ENCODE measurements around the gene HSD17B11.
"Not testable (repeated sequence)": the region's sequence is repeated elsewhere in the genome, so short reads cannot be mapped to it uniquely, and the experiment has no call there.

The HSD17B11 gene

DNA sequence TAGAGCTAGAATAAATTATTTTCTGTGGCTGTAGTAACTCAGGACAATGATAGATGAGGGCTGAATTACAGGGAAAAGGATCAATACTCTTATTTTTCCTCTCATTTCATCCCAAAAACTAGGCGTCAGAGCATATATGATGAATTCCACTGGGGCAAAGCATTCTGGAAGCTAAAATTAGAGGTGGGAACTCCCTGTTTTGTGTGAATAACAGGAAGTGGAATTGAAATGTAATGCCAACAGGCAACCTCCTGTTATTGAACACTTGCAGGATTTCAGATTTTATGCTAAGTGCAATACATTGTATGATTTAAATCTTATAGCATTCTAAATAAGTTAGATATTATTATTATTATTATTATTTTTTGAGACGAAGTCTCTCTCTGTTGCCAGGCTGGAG, 20.9 kb downstream of the HSD17B11 start:
- no peak overlapping the region for H3K27ac ChIP-seq (ENCODE audit: low read depth, low read length)
- no peaks in the 10 kb centered on the region for H3K27me3 ChIP-seq (ENCODE audit: control insufficient read depth, insufficient read depth, low read length)
- H3K9ac ChIP-seq (ENCODE audit: low read length) = no peak overlapping the region
- H3K4me3 ChIP-seq (ENCODE audit: low read length) = no peak overlapping the region
- H3K36me3 ChIP-seq (ENCODE audit: control insufficient read depth, insufficient read depth, low read length) = peaks cover 7% of the 10 kb centered on the region
- no peaks in the 10 kb centered on the region for H3K4me1 ChIP-seq (ENCODE audit: control insufficient read depth, insufficient read depth, low read length)

DNA sequence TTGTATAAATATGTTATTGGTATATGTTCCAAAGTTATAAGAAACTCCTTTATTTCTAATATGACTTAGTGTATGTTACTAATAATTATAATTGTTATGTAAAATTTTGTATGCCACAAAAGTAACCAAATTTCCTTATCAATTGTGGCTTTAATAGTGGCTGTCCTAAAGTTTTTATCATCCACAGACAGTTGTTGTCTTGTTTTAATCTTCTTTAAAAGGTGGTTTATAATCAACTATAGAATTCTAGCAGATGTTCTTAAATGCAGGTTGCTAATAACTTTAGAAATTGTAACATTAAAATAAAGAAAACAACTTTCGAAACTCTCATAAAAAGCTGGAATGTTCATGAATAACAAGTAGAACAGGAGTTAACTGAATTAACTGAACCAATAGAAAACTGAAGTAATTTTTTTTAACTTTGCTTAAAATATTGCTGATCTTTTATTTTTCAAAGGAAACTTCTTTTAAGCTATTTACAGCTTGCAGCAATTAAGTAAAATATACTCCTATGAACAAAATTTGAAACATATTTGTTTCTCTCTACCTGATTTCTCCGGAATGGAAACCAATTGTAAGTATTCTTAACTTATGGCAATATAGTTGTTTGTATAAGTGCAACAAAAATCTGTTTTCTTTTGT, 24.3 kb downstream of the HSD17B11 start:
- Histone ChIP-seq H3K9ac (ENCODE audit: low read length) (no peak overlapping the region), H3K4me1 (ENCODE audit: control insufficient read depth, insufficient read depth, low read length) (no peaks in the 10 kb centered on the region), H3K27me3 (ENCODE audit: control insufficient read depth, insufficient read depth, low read length) (no peaks in the 10 kb centered on the region), H3K27ac (ENCODE audit: low read depth, low read length) (no peak overlapping the region), H3K4me3 (ENCODE audit: low read length) (no peak overlapping the region), H3K36me3 (ENCODE audit: control insufficient read depth, insufficient read depth, low read length) (peaks cover 13% of the 10 kb centered on the region)

- Histone ChIP-seq H3K27ac (ENCODE audit: low read depth, low read length) (no peak overlapping the region), H3K36me3 (ENCODE audit: control insufficient read depth, insufficient read depth, low read length) (peaks cover 11% of the 10 kb centered on the region), H3K27me3 (ENCODE audit: control insufficient read depth, insufficient read depth, low read length) (no peaks in the 10 kb centered on the region), H3K9ac (ENCODE audit: low read length) (no peak overlapping the region), H3K4me3 (ENCODE audit: low read length) (no peak overlapping the region), H3K4me1 (ENCODE audit: control insufficient read depth, insufficient read depth, low read length) (no peaks in the 10 kb centered on the region)
Measured at GRCh38 chr4:87365348-87365747, 25.6 kb downstream of the HSD17B11 start.

GRCh38 chr4:87363552-87363951, 27.4 kb downstream of the HSD17B11 start:
- Histone ChIP-seq H3K4me1 (ENCODE audit: control insufficient read depth, insufficient read depth, low read length) (no peaks in the 10 kb centered on the region), H3K27ac (ENCODE audit: low read depth, low read length) (no peak overlapping the region), H3K36me3 (ENCODE audit: control insufficient read depth, insufficient read depth, low read length) (peaks cover 11% of the 10 kb centered on the region), H3K9ac (ENCODE audit: low read length) (no peak overlapping the region), H3K27me3 (ENCODE audit: control insufficient read depth, insufficient read depth, low read length) (no peaks in the 10 kb centered on the region), H3K4me3 (ENCODE audit: low read length) (no peak overlapping the region)

DNA sequence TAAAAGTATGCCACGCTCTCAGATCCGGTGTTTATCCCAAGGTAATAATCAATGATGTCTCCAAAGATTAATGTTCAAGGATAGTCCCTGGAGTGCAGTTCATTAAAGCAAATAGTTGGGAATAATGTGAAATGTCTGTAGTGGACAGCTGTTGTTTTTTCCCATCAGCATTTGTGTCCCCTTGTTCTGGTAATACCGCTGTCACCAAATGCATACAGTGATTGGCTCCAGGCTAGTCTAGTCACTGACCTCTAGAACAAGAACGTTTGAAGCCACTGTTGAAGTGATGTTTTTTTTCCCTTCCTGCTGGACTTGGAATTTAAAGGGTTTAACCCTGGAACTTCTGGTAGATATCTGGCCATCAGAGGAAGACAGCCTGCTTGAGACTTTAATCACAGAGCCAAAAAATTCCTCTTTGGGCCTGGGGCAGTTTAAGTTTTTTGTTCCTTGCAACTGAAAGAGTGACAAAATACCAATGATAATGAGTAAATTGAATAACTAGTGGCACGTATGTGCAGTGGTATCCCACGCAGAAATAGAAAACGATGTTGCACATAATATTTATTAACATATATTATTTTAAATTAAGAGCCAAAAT, 30.6 kb downstream of the HSD17B11 start:
- peaks cover 11% of the 10 kb centered on the region for H3K36me3 ChIP-seq (ENCODE audit: control insufficient read depth, insufficient read depth, low read length)
- H3K9ac ChIP-seq (ENCODE audit: low read length) = no peak overlapping the region
- no peaks in the 10 kb centered on the region for H3K4me1 ChIP-seq (ENCODE audit: control insufficient read depth, insufficient read depth, low read length)
- H3K27ac ChIP-seq (ENCODE audit: low read depth, low read length) = no peak overlapping the region
- H3K4me3 ChIP-seq (ENCODE audit: low read length) = no peak overlapping the region
- H3K27me3 ChIP-seq (ENCODE audit: control insufficient read depth, insufficient read depth, low read length) = no peaks in the 10 kb centered on the region

DNA sequence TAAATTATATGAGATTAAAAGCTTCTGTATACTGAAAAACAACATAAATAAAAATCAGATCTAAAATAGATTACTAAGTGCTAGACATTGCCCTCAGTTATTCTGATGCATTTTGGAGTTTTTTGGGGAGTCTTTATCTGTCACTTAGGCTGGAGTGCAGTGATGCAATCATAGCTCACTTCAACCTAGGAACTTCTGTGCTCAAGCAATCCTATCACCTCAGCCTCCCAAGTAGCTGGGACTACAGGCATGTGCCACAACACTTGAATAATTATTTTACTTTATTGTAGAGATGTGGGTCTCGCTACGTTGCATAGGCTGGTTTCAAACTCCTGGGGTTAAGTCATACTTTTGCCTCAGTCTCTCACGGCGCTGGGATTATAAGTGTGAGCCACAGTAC, 31.7 kb downstream of the HSD17B11 start:
- Histone ChIP-seq H3K9ac (ENCODE audit: low read length) (no peak overlapping the region), H3K27me3 (ENCODE audit: control insufficient read depth, insufficient read depth, low read length) (no peaks in the 10 kb centered on the region), H3K36me3 (ENCODE audit: control insufficient read depth, insufficient read depth, low read length) (peaks cover 8% of the 10 kb centered on the region), H3K4me1 (ENCODE audit: control insufficient read depth, insufficient read depth, low read length) (no peaks in the 10 kb centered on the region), H3K4me3 (ENCODE audit: low read length) (no peak overlapping the region), H3K27ac (ENCODE audit: low read depth, low read length) (no peak overlapping the region)

GRCh38 chr4:87356832-87357526, 34.0 kb downstream of the HSD17B11 start:
- Histone ChIP-seq H3K4me1 (ENCODE audit: control insufficient read depth, insufficient read depth, low read length) (no peaks in the 10 kb centered on the region), H3K9ac (ENCODE audit: low read length) (no peak overlapping the region), H3K4me3 (ENCODE audit: low read length) (no peak overlapping the region), H3K36me3 (ENCODE audit: control insufficient read depth, insufficient read depth, low read length) (peaks cover 3% of the 10 kb centered on the region), H3K27me3 (ENCODE audit: control insufficient read depth, insufficient read depth, low read length) (no peaks in the 10 kb centered on the region), H3K27ac (ENCODE audit: low read depth, low read length) (no peak overlapping the region)

- H3K4me1 ChIP-seq (ENCODE audit: control insufficient read depth, insufficient read depth, low read length) = no peaks in the 10 kb centered on the region
- H3K9ac ChIP-seq (ENCODE audit: low read length) = no peak overlapping the region
- peaks cover 3% of the 10 kb centered on the region for H3K36me3 ChIP-seq (ENCODE audit: control insufficient read depth, insufficient read depth, low read length)
- no peak overlapping the region for H3K4me3 ChIP-seq (ENCODE audit: low read length)
- no peak overlapping the region for H3K27ac ChIP-seq (ENCODE audit: low read depth, low read length)
- H3K27me3 ChIP-seq (ENCODE audit: control insufficient read depth, insufficient read depth, low read length) = no peaks in the 10 kb centered on the region
Measured at GRCh38 chr4:87354168-87355102, 36.6 kb downstream of the HSD17B11 start.

DNA sequence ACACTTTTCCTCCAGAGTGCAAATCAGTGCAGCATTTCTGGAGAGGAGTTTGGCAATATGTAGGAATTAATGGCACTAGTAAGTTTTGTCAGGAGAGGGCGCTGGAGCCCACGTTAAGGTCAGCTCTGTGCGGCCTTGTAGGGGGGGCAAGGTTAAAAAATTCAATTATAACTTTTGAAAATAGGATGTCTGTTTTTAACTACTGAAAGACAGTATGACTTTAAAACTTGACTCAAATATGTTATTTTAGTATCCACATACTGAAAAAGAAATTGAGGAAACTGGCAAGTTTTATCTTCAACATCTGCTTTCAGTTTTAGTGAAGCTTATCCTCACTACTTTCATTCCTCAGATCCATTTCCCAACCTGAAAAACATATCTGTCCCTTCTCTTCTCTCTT, 37.4 kb downstream of the HSD17B11 start:
- H3K27ac ChIP-seq (ENCODE audit: low read depth, low read length) = no peak overlapping the region
- H3K27me3 ChIP-seq (ENCODE audit: control insufficient read depth, insufficient read depth, low read length) = no peaks in the 10 kb centered on the region
- peaks cover 3% of the 10 kb centered on the region for H3K36me3 ChIP-seq (ENCODE audit: control insufficient read depth, insufficient read depth, low read length)
- no peak overlapping the region for H3K9ac ChIP-seq (ENCODE audit: low read length)
- H3K4me1 ChIP-seq (ENCODE audit: control insufficient read depth, insufficient read depth, low read length) = no peaks in the 10 kb centered on the region
- no peak overlapping the region for H3K4me3 ChIP-seq (ENCODE audit: low read length)

DNA sequence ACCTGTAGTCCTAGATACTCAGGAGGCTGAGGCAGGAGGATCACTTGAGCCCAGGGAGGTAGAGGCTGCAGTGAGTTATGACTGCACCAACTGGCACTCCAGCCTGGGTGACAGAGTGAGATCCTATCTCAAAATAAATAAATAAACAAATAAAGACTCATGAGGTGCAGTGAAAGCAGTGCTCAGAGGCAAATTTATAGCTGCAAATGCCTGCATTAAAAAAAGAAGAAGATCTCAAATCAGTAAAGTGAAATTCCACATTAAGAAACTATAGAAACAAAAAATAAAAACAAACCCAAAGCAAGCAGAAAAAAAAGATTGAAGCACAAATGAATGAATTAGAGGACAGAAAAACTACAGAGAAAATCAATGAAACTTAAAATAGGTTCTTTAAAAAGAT, 45.8 kb downstream of the HSD17B11 start:
- H3K4me1 ChIP-seq (ENCODE audit: control insufficient read depth, insufficient read depth, low read length) = no peaks in the 10 kb centered on the region
- no peak overlapping the region for H3K9ac ChIP-seq (ENCODE audit: low read length)
- no peak overlapping the region for H3K4me3 ChIP-seq (ENCODE audit: low read length)
- H3K36me3 ChIP-seq (ENCODE audit: control insufficient read depth, insufficient read depth, low read length) = peaks cover 4% of the 10 kb centered on the region
- H3K27me3 ChIP-seq (ENCODE audit: control insufficient read depth, insufficient read depth, low read length) = no peaks in the 10 kb centered on the region
- no peak overlapping the region for H3K27ac ChIP-seq (ENCODE audit: low read depth, low read length)

GRCh38 chr4:87342872-87343271, 48.1 kb downstream of the HSD17B11 start:
- H3K36me3 ChIP-seq (ENCODE audit: control insufficient read depth, insufficient read depth, low read length) = peaks cover 7% of the 10 kb centered on the region
- H3K4me1 ChIP-seq (ENCODE audit: control insufficient read depth, insufficient read depth, low read length) = no peaks in the 10 kb centered on the region
- no peak overlapping the region for H3K4me3 ChIP-seq (ENCODE audit: low read length)
- no peak overlapping the region for H3K9ac ChIP-seq (ENCODE audit: low read length)
- no peaks in the 10 kb centered on the region for H3K27me3 ChIP-seq (ENCODE audit: control insufficient read depth, insufficient read depth, low read length)
- H3K27ac ChIP-seq (ENCODE audit: low read depth, low read length) = no peak overlapping the region

GRCh38 chr4:87341954-87342635, 48.9 kb downstream of the HSD17B11 start:
- H3K36me3 ChIP-seq (ENCODE audit: control insufficient read depth, insufficient read depth, low read length); H3K9ac ChIP-seq (ENCODE audit: low read length); H3K27ac ChIP-seq (ENCODE audit: low read depth, low read length); H3K4me1 ChIP-seq (ENCODE audit: control insufficient read depth, insufficient read depth, low read length); H3K4me3 ChIP-seq (ENCODE audit: low read length); H3K27me3 ChIP-seq (ENCODE audit: control insufficient read depth, insufficient read depth, low read length): not testable (repeated sequence)
